ENCODE data around the gene SPDYE5.
"Not testable (repeated sequence)": the region's sequence is repeated elsewhere in the genome, so short reads cannot be mapped to it uniquely, and the experiment has no call there.

Gene SPDYE5

GRCh38 chr7:75477457-75477856, 14.7 kb upstream of the SPDYE5 start:
- H3F3A ChIP-seq (ENCODE audit: insufficient read depth); H3K27me3 ChIP-seq (ENCODE audit: low read length); H3K9ac ChIP-seq (ENCODE audit: low read length); H3K4me3 ChIP-seq (ENCODE audit: insufficient read depth, low read length, poor library complexity, severe bottlenecking); H3K4me2 ChIP-seq (ENCODE audit: low read depth, low read length, poor library complexity, severe bottlenecking); H4K20me1 ChIP-seq (ENCODE audit: low read depth, low read length); H3K36me3 ChIP-seq (ENCODE audit: low read length); H3K27ac ChIP-seq (ENCODE audit: low read depth, low read length); H3K9me2 ChIP-seq (replicated peaks; ENCODE audit: insufficient read depth, low read length); H3K9me3 ChIP-seq (ENCODE audit: insufficient read depth, low read length); H2AFZ ChIP-seq (ENCODE audit: low read depth, low read length, severe bottlenecking): not testable (repeated sequence)
- peaks cover 24% of the 10 kb centered on the region; the same call in 1 of the 2 replicates for H3K79me2 ChIP-seq (ENCODE audit: insufficient read depth, low read length)

DNA sequence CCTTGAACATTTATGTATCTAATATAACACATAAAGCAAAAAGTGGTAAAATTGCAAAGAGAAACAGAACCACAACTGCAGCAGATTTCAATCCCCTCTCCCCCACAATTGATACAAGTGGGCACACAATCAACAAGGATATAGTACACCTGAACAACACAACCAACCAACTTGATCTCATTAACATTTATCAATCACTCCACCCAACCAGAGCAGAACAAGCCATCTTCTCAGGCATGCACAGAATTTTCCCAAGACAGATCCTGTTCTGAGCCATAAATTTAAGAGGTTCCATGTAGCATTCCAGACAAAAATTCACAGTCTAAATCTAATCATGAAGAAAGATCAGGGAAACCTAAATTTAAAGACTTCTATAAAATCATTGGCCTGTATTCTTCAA, 11.8 kb upstream of the SPDYE5 start:
- not testable (repeated sequence) for H3K27ac ChIP-seq (ENCODE audit: low read depth, low read length); H3K4me2 ChIP-seq (ENCODE audit: low read depth, low read length, poor library complexity, severe bottlenecking); H3K9me3 ChIP-seq (ENCODE audit: insufficient read depth, low read length); H3K9ac ChIP-seq (ENCODE audit: low read length); H3K27me3 ChIP-seq (ENCODE audit: low read length); H2AFZ ChIP-seq (ENCODE audit: low read depth, low read length, severe bottlenecking); H3F3A ChIP-seq (ENCODE audit: insufficient read depth); H3K9me2 ChIP-seq (replicated peaks; ENCODE audit: insufficient read depth, low read length); H4K20me1 ChIP-seq (ENCODE audit: low read depth, low read length); H3K4me3 ChIP-seq (ENCODE audit: insufficient read depth, low read length, poor library complexity, severe bottlenecking); H3K36me3 ChIP-seq (ENCODE audit: low read length)
- peaks cover 30% of the 10 kb centered on the region; the same call in 1 of the 2 replicates for H3K79me2 ChIP-seq (ENCODE audit: insufficient read depth, low read length)

DNA sequence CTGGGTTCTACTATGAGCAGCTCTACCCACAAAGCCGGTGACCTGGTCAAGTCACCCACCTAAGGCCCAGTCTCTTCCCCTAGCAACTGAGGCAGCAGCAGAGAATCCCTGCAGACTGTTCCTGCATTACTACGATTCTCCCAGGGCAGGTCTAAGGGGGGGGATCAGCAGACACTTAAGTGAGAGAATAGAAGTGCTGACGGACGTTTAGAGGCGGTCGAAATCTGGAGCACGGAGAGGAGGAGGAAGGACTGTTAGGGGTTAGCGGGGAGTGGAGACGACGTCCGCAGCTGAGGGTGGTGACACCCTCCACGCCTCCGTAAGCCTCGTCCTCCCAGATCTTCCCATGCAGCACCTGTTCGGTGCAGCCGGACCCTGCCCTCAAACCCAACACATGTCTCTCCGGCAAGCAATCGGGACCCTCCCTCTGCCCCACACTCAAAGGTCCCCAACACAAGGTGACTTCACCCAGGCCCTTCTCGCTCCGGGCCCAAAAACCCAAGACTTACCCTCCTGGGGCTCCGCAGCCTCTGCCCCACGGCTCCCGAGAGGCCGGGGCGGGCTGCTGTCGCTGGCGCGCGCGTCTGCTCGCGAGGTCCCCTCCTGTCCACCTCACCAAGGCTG, 6.7 kb upstream of the SPDYE5 start:
- not testable (repeated sequence) for H3K9me3 ChIP-seq (ENCODE audit: insufficient read depth, low read length); H3F3A ChIP-seq (ENCODE audit: insufficient read depth); H3K9me2 ChIP-seq (replicated peaks; ENCODE audit: insufficient read depth, low read length); H3K27ac ChIP-seq (ENCODE audit: low read depth, low read length); H3K36me3 ChIP-seq (ENCODE audit: low read length); H3K27me3 ChIP-seq (ENCODE audit: low read length); H4K20me1 ChIP-seq (ENCODE audit: low read depth, low read length)
- Histone ChIP-seq H2AFZ (ENCODE audit: low read depth, low read length, severe bottlenecking) (peak overlapping the region; percentile 57), H3K9ac (ENCODE audit: low read length) (peak overlapping the region; percentile 74), H3K4me3 (ENCODE audit: insufficient read depth, low read length, poor library complexity, severe bottlenecking) (peak overlapping the region; percentile 81), H3K4me2 (ENCODE audit: low read depth, low read length, poor library complexity, severe bottlenecking) (peak overlapping the region; percentile 52), H3K79me2 (ENCODE audit: insufficient read depth, low read length) (peaks cover 23% of the 10 kb centered on the region; the same call in 1 of the 2 replicates)

GRCh38 chr7:75485979-75486643, 6.0 kb upstream of the SPDYE5 start, which contains the start of gene POM121C:
TSS of gene POM121C (minus strand) at chr7:75486299. CDS start at chr7:75441496, 44,803 bp downstream.
- Histone ChIP-seq H3K4me3 (ENCODE audit: insufficient read depth, low read length, poor library complexity, severe bottlenecking) (peak within 1 kb of the TSS; percentile 81), H2AFZ (ENCODE audit: low read depth, low read length, severe bottlenecking) (peak within 1 kb of the TSS; percentile 57), H3K9ac (ENCODE audit: low read length) (peak within 1 kb of the TSS; percentile 74), H3K79me2 (ENCODE audit: insufficient read depth, low read length) (peaks cover 23% of the 10 kb centered on the region; the same call in 1 of the 2 replicates), H3K27ac (ENCODE audit: low read depth, low read length) (peak within 1 kb of the TSS; percentile 36), H3K4me2 (ENCODE audit: low read depth, low read length, poor library complexity, severe bottlenecking) (peak within 1 kb of the TSS; percentile 52)
- not testable (repeated sequence) for H3K27me3 ChIP-seq (ENCODE audit: low read length); H3K9me2 ChIP-seq (replicated peaks; ENCODE audit: insufficient read depth, low read length); H3K9me3 ChIP-seq (ENCODE audit: insufficient read depth, low read length); H3F3A ChIP-seq (ENCODE audit: insufficient read depth); H3K36me3 ChIP-seq (ENCODE audit: low read length); H4K20me1 ChIP-seq (ENCODE audit: low read depth, low read length)

- not testable (repeated sequence) for H2AFZ ChIP-seq (ENCODE audit: low read depth, low read length, severe bottlenecking); H3K27ac ChIP-seq (ENCODE audit: low read depth, low read length); H3K4me2 ChIP-seq (ENCODE audit: low read depth, low read length, poor library complexity, severe bottlenecking); H3K79me2 ChIP-seq (ENCODE audit: insufficient read depth, low read length); H3K4me3 ChIP-seq (ENCODE audit: insufficient read depth, low read length, poor library complexity, severe bottlenecking); H3F3A ChIP-seq (ENCODE audit: insufficient read depth); H3K9ac ChIP-seq (ENCODE audit: low read length); H3K9me3 ChIP-seq (ENCODE audit: insufficient read depth, low read length); H3K27me3 ChIP-seq (ENCODE audit: low read length); H4K20me1 ChIP-seq (ENCODE audit: low read depth, low read length); H3K36me3 ChIP-seq (ENCODE audit: low read length); H3K9me2 ChIP-seq (replicated peaks; ENCODE audit: insufficient read depth, low read length)
Measured at GRCh38 chr7:75509033-75509432, 16.9 kb downstream of the SPDYE5 start.

DNA sequence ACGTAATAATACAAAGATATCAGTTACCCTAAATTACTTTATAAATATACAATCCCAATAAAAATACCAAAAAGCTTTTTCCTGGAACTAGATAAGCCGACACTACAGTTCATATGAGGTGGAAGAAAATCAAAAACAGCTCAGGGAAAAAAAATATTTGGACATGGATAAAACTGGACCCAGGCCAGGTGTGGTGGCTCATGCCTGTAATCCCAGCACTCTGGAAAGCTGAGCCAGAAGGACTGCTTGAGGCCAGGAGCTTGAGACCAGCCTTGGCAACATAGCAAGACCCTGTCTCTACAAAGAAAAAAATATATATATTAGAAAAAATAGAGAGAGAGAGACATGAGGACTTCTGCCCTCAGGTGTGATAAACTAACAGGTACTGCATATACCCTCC, 26.7 kb downstream of the SPDYE5 start:
- H3K9ac ChIP-seq (ENCODE audit: low read length); H3K4me2 ChIP-seq (ENCODE audit: low read depth, low read length, poor library complexity, severe bottlenecking); H3K27ac ChIP-seq (ENCODE audit: low read depth, low read length); H4K20me1 ChIP-seq (ENCODE audit: low read depth, low read length); H3K4me3 ChIP-seq (ENCODE audit: insufficient read depth, low read length, poor library complexity, severe bottlenecking); H3F3A ChIP-seq (ENCODE audit: insufficient read depth); H3K9me3 ChIP-seq (ENCODE audit: insufficient read depth, low read length); H3K27me3 ChIP-seq (ENCODE audit: low read length); H2AFZ ChIP-seq (ENCODE audit: low read depth, low read length, severe bottlenecking); H3K9me2 ChIP-seq (replicated peaks; ENCODE audit: insufficient read depth, low read length): not testable (repeated sequence)
- peaks cover 16% of the 10 kb centered on the region; the same call in 1 of the 2 replicates for H3K79me2 ChIP-seq (ENCODE audit: insufficient read depth, low read length)
- H3K36me3 ChIP-seq (ENCODE audit: low read length): peaks cover 23% of the 10 kb centered on the region

- Histone ChIP-seq H3K79me2 (ENCODE audit: insufficient read depth, low read length) (peaks cover 29% of the 10 kb centered on the region), H3K36me3 (ENCODE audit: low read length) (peaks cover 25% of the 10 kb centered on the region)
- H2AFZ ChIP-seq (ENCODE audit: low read depth, low read length, severe bottlenecking); H3K4me3 ChIP-seq (ENCODE audit: insufficient read depth, low read length, poor library complexity, severe bottlenecking); H3K9me3 ChIP-seq (ENCODE audit: insufficient read depth, low read length); H3F3A ChIP-seq (ENCODE audit: insufficient read depth); H3K27ac ChIP-seq (ENCODE audit: low read depth, low read length); H4K20me1 ChIP-seq (ENCODE audit: low read depth, low read length); H3K27me3 ChIP-seq (ENCODE audit: low read length); H3K9me2 ChIP-seq (replicated peaks; ENCODE audit: insufficient read depth, low read length); H3K9ac ChIP-seq (ENCODE audit: low read length); H3K4me2 ChIP-seq (ENCODE audit: low read depth, low read length, poor library complexity, severe bottlenecking): not testable (repeated sequence)
Measured at GRCh38 chr7:75521727-75522126, 29.6 kb downstream of the SPDYE5 start.

DNA sequence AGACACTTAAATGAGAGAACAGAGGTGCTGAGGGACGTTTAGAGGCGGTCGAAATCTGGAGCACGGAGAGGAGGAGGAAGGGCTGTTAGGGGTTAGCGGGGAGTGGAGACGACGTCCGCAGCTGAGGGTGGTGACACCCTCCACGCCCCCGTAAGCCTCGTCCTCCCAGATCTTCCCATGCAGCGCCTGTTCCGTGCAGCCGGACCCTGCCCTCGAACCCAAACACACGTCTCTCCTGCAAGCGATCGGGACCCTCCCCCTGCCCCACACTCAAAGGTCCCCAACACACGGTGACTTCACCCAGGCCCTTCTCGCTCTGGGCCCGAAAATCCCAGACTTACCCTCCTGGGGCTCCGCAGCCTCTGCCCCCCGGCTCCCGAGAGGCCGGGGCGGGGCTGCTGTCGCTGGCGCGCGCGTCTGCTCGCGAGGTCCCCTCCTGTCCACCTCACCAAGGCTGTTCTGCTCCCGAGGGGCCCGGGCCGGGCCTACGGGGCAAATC, 35.2 kb downstream of the SPDYE5 start:
- peak overlapping the region; percentile 50 for H3K27ac ChIP-seq (ENCODE audit: low read depth, low read length)
- H3K79me2 ChIP-seq (ENCODE audit: insufficient read depth, low read length): peaks cover 28% of the 10 kb centered on the region
- H3K36me3 ChIP-seq (ENCODE audit: low read length): peaks cover 15% of the 10 kb centered on the region
- H3K9me3 ChIP-seq (ENCODE audit: insufficient read depth, low read length); H3K9me2 ChIP-seq (replicated peaks; ENCODE audit: insufficient read depth, low read length); H4K20me1 ChIP-seq (ENCODE audit: low read depth, low read length); H3K27me3 ChIP-seq (ENCODE audit: low read length); H2AFZ ChIP-seq (ENCODE audit: low read depth, low read length, severe bottlenecking); H3F3A ChIP-seq (ENCODE audit: insufficient read depth): not testable (repeated sequence)
- H3K4me3 ChIP-seq (ENCODE audit: insufficient read depth, low read length, poor library complexity, severe bottlenecking): peak overlapping the region; percentile 88
- peak overlapping the region; percentile 93 for H3K9ac ChIP-seq (ENCODE audit: low read length)
- peak overlapping the region; percentile 59 for H3K4me2 ChIP-seq (ENCODE audit: low read depth, low read length, poor library complexity, severe bottlenecking)

Data from SU-DHL-6 (cell line).